Vagina (tissue), 2 donors: ENCODE measurements around the gene PIAS1. TPM values are rescaled to one million over a fixed set of nuclear protein-coding genes. Genes with fewer than 3 reads are reported as not detected.

Source experiments
- DNase-seq, 2 donors: peaks; one replicate each; pipeline ENCODE4 v3.0.0-alpha.2; 2017; ENCODE audit errors: extremely low spot score in 2 of 2
- H3K27ac ChIP-seq: fragments of 200-600 bp; sonication (generic); one replicate; pipeline ENCODE4 v1.5.1; 2019
- H3K27me3 ChIP-seq: fragments of 200-600 bp; sonication (generic); one replicate; pipeline ENCODE4 v1.5.1; 2019
- H3K36me3 ChIP-seq, 2 donors: fragments of 200-600 bp; sonication (generic); one replicate each; pipeline ENCODE4 v1.5.1; 2017 to 2019
- H3K4me1 ChIP-seq: fragments of 200-600 bp; sonication (generic); one replicate; pipeline ENCODE4 v1.5.1; 2019
- H3K4me3 ChIP-seq, 2 donors: fragments of 200-600 bp; sonication (generic); 1 replicate in 1 of 2; 2 replicates in 1 of 2; pipeline ENCODE4 v1.5.1; 2016 to 2019
- H3K9me3 ChIP-seq: fragments of 200-600 bp; sonication (generic); one replicate; pipeline ENCODE4 v1.5.1; 2019
- POLR2A ChIP-seq, 2 donors: fragments of 450-650 bp; IDR thresholded peaks; one replicate each; pipeline ENCODE4 v1.6.1; 2017; ENCODE audit warnings: antibody characterized with exemption in 2 of 2, mild to moderate bottlenecking in 2 of 2, moderate library complexity in 2 of 2
- POLR2AphosphoS5 ChIP-seq, 2 donors: sonication (generic); formaldehyde crosslinking; IDR thresholded peaks; one replicate each; pipeline ENCODE4 v1.9.0; 2017; ENCODE audit warnings: antibody characterized with exemption in 2 of 2, mild to moderate bottlenecking in 2 of 2, low read depth in 1 of 2; ENCODE audit not compliant: insufficient read depth in 1 of 2
- intact Hi-C: fragments of 100-400 bp; cut with DNase I; formaldehyde crosslinking; loops from one replicate; pipeline ENCODE4 v1.15.1; 2023
- total RNA-seq: library from RNA; depleted of rRNA; stranded (reverse); fragments of >200 nt; gene quantifications from one replicate; pipeline ENCODE4 v1.2.3, GENCODE V29; 2016
- TF ChIP-seq, protein P1 (sequence below), 3 experiments: fragments of 450-650 bp in 2 of 3; fragments of 200-600 bp in 1 of 3; sonication (generic) in 1 of 3; IDR thresholded peaks; one replicate each; pipeline ENCODE4 v1.5.1; 2017 to 2019; ENCODE audit warnings: antibody characterized with exemption in 3 of 3, mild to moderate bottlenecking in 2 of 3, moderate library complexity in 2 of 3

Gene PIAS1
- total RNA-seq, 1 donor from 2014 or later: 88.1 TPM

- Histone ChIP-seq H3K27ac (no peak overlapping the region), H3K27me3 (no peaks in the 10 kb centered on the region), H3K36me3 (no peaks in the 10 kb centered on the region), H3K4me3 (no peak overlapping the region), H3K9me3 (no peaks in the 10 kb centered on the region), H3K4me1 (peaks cover 24% of the 10 kb centered on the region)
- DNase-seq: no peak
- TF ChIP-seq, protein P1, sequence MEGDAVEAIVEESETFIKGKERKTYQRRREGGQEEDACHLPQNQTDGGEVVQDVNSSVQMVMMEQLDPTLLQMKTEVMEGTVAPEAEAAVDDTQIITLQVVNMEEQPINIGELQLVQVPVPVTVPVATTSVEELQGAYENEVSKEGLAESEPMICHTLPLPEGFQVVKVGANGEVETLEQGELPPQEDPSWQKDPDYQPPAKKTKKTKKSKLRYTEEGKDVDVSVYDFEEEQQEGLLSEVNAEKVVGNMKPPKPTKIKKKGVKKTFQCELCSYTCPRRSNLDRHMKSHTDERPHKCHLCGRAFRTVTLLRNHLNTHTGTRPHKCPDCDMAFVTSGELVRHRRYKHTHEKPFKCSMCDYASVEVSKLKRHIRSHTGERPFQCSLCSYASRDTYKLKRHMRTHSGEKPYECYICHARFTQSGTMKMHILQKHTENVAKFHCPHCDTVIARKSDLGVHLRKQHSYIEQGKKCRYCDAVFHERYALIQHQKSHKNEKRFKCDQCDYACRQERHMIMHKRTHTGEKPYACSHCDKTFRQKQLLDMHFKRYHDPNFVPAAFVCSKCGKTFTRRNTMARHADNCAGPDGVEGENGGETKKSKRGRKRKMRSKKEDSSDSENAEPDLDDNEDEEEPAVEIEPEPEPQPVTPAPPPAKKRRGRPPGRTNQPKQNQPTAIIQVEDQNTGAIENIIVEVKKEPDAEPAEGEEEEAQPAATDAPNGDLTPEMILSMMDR (IDR thresholded peaks at IDR 0.05): no peak
- no peak for TF ChIP-seq POLR2AphosphoS5 (IDR thresholded peaks at IDR 0.05; ENCODE audit: insufficient read depth in 1 of 2, low read depth in 1 of 2)
- no peak for TF ChIP-seq POLR2A (IDR thresholded peaks at IDR 0.05)
- intact Hi-C loops: no loop called here
Observed at GRCh38 chr15:68052431-68052830, 1.7 kb upstream of the PIAS1 start.

- Histone ChIP-seq H3K4me3 (no peak overlapping the region), H3K36me3 (no peaks in the 10 kb centered on the region), H3K9me3 (no peaks in the 10 kb centered on the region), H3K27ac (no peak overlapping the region), H3K27me3 (no peaks in the 10 kb centered on the region), H3K4me1 (peaks cover 29% of the 10 kb centered on the region)
- DNase-seq: no peak
- intact Hi-C loops: no loop called here
- TF ChIP-seq, protein P1 (IDR thresholded peaks at IDR 0.05): no peak
- TF ChIP-seq POLR2AphosphoS5 (IDR thresholded peaks at IDR 0.05; ENCODE audit: insufficient read depth in 1 of 2, low read depth in 1 of 2): no peak
- TF ChIP-seq POLR2A (IDR thresholded peaks at IDR 0.05): no peak
Observed at GRCh38 chr15:68053001-68053400, 1.1 kb upstream of the PIAS1 start.

DNA sequence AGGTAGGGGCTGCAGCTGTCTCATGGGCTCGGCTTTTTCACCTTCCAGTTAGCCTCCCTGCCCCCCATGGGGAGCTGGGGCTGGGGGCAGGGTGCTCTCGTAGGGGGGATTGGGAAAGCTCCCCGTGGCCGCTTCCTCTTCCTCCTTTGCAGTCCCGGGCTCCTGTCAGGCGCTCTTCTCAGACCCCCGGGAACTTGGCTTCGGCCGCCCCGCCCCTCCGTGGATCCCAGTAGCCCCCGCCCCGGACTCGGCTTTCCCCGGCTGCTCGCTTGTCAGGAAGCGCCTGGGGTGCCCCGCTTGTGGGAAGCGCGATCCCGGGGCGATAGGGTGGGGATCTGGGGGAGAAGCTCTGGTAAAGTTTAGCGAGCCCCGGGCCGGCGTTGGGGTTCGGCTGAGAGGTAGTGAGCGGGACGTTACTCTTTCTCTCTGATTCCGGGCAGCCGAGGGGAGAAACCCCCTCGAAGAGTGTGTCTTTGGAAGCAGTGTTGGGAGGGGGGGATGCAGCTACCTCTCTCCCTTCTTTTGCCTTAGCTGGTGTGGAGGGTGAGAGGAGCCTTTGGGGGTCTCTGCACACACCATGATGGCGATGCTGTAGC is 611 bp downstream of the PIAS1 start:
- Histone ChIP-seq H3K4me1 (peaks cover 42% of the 10 kb centered on the region), H3K36me3 (no peaks in the 10 kb centered on the region), H3K27me3 (no peaks in the 10 kb centered on the region), H3K4me3 (peak overlapping the region; percentile 86 to 89), H3K9me3 (no peaks in the 10 kb centered on the region), H3K27ac (peak overlapping the region; percentile 95)
- intact Hi-C loops: no loop called here
- no peak for TF ChIP-seq POLR2AphosphoS5 (IDR thresholded peaks at IDR 0.05; ENCODE audit: insufficient read depth in 1 of 2, low read depth in 1 of 2)
- TF ChIP-seq, protein P1 (IDR thresholded peaks at IDR 0.05): no peak
- no peak for TF ChIP-seq POLR2A (IDR thresholded peaks at IDR 0.05)
- no peak for DNase-seq

DNA sequence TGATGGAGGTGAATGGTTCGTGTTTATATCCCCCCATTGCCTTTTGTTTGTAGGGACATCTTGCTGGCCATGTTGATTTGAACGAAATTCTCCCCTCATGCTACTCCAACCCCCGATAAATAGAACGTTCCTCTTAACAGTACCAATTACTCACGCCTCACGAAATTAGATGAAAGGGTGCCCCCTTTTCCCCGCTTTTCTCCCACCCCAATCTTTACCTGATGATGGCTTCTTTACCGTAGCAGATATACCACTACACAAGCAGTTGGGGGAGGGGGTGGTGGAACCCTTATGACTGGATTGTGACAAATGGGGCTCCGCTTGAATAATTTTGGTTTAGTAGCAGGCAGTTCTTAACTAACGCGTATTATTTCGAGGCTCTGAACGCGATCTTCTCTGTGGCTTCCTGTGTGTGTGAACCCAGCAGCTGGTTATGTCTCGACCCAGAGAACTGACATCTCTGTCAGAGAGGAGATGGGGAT is 1.1 kb downstream of the PIAS1 start:
- no peak for TF ChIP-seq POLR2AphosphoS5 (IDR thresholded peaks at IDR 0.05; ENCODE audit: insufficient read depth in 1 of 2, low read depth in 1 of 2)
- TF ChIP-seq POLR2A (IDR thresholded peaks at IDR 0.05): no peak
- Histone ChIP-seq H3K4me1 (peaks cover 47% of the 10 kb centered on the region), H3K27ac (peak overlapping the region; percentile 95), H3K27me3 (no peaks in the 10 kb centered on the region), H3K36me3 (no peaks in the 10 kb centered on the region), H3K4me3 (peak overlapping the region; percentile 86 to 89), H3K9me3 (no peaks in the 10 kb centered on the region)
- intact Hi-C loops: no loop called here
- no peak for DNase-seq

- no peaks in the 10 kb centered on the region for H3K9me3 ChIP-seq
- no peak for DNase-seq
- no peak overlapping the region for H3K27ac ChIP-seq
- TF ChIP-seq POLR2A (IDR thresholded peaks at IDR 0.05) (no peak), POLR2AphosphoS5 (IDR thresholded peaks at IDR 0.05; ENCODE audit: insufficient read depth in 1 of 2, low read depth in 1 of 2) (no peak)
- TF ChIP-seq, protein P1 (IDR thresholded peaks at IDR 0.05): no peak
- peak overlapping the region in 1 of 2 donors; percentile 86 for H3K4me3 ChIP-seq
- intact Hi-C loops: no loop called here
- H3K36me3 ChIP-seq: no peaks in the 10 kb centered on the region
- H3K27me3 ChIP-seq: no peaks in the 10 kb centered on the region
- peaks cover 54% of the 10 kb centered on the region for H3K4me1 ChIP-seq
Observed at GRCh38 chr15:68056097-68056865, 2.2 kb downstream of the PIAS1 start.
